Activated CD4-positive, alpha-beta T cell treated with anti-CD3 and anti-CD28 coated beads, Interleukin-2, amount 10 ng/mL, durations not matched to agents 7 days and 5 days (primary cell): Measurements from ENCODE around the gene FOXRED2. TPM values are rescaled to one million over a fixed set of nuclear protein-coding genes. Genes with fewer than 3 reads are reported as not detected.

ENCODE experiments used
- CTCF ChIA-PET: fragments of 350-600 bp; sonication (Branson Sonifier 250); formaldehyde crosslinking; loops from one replicate; lab custom pipeline; 2021; ENCODE audit warnings: antibody characterized with exemption; lab: Charles Lee
- POLR2A ChIA-PET: fragments of 350-600 bp; sonication (Branson Sonifier 250); formaldehyde crosslinking; loops from one replicate; lab custom pipeline; 2021; ENCODE audit warnings: antibody characterized with exemption; lab: Charles Lee
- DNase-seq: peaks from one replicate; pipeline ENCODE4 v3.0.0-alpha.2; 2020
- H3K27ac Mint-ChIP-seq: one replicate; pipeline ENCODE4 v1.8.0; 2021; ENCODE audit warnings: mild to moderate bottlenecking, moderate library complexity, mixed read lengths
- H3K27me3 Mint-ChIP-seq: one replicate; pipeline ENCODE4 v1.8.0; 2021; ENCODE audit warnings: mixed read lengths
- H3K36me3 Mint-ChIP-seq: one replicate; pipeline ENCODE4 v1.8.0; 2021; ENCODE audit warnings: low read depth, mixed read lengths
- H3K4me1 Mint-ChIP-seq: one replicate; pipeline ENCODE4 v1.8.0; 2021; ENCODE audit warnings: mixed read lengths
- H3K4me3 Mint-ChIP-seq: one replicate; pipeline ENCODE4 v1.8.0; 2021; ENCODE audit warnings: mild to moderate bottlenecking, moderate library complexity, mixed read lengths
- H3K9me3 Mint-ChIP-seq: one replicate; pipeline ENCODE4 v1.8.0; 2021; ENCODE audit warnings: mixed read lengths
- total RNA-seq, 2 experiments: library from RNA; stranded (reverse); gene quantifications; one replicate each; pipeline ENCODE4 v1.2.3, GENCODE V29; 2021

FOXRED2 gene
- total RNA-seq, 2 experiments from 2014 or later, result 14.3 to 17.1 TPM

GRCh38 chr22:36512333-36512732 is 5.5 kb upstream of the FOXRED2 start:
- H3K4me1 Mint-ChIP-seq, result peaks cover 11% of the 10 kb centered on the region
- ChIA-PET CTCF (interaction anchor here (1.0 to 1.9 kb wide), 2 partner anchors 13 to 18 kb away, joined by 4 read pairs; no protein-coding TSS in a partner anchor), POLR2A (no interaction called here)
- H3K36me3 Mint-ChIP-seq, result peaks cover 65% of the 10 kb centered on the region
- H3K4me3 Mint-ChIP-seq, result no peak overlapping the region
- no peak for DNase-seq
- no peak overlapping the region for H3K27ac Mint-ChIP-seq
- no peaks in the 10 kb centered on the region for H3K9me3 Mint-ChIP-seq
- H3K27me3 Mint-ChIP-seq, result no peaks in the 10 kb centered on the region

- no peak overlapping the region for H3K4me3 Mint-ChIP-seq
- ChIA-PET CTCF (interaction anchor here (0.6 to 2.0 kb wide), 7 partner anchors 9 to 860 kb away, joined by 3 to 10 read pairs (median 5); partner anchors contain the start of gene IFT27), POLR2A (no interaction called here)
- no peaks in the 10 kb centered on the region for H3K9me3 Mint-ChIP-seq
- H3K4me1 Mint-ChIP-seq, result peaks cover 14% of the 10 kb centered on the region
- peak; percentile 50 for DNase-seq
- H3K27me3 Mint-ChIP-seq, result no peaks in the 10 kb centered on the region
- peaks cover 54% of the 10 kb centered on the region for H3K36me3 Mint-ChIP-seq
- H3K27ac Mint-ChIP-seq, result peak overlapping the region; percentile 22
Measured at GRCh38 chr22:36510966-36511881, 4.4 kb upstream of the FOXRED2 start.

- H3K27ac Mint-ChIP-seq, result peak overlapping the region; percentile 2
- ChIA-PET CTCF (interaction anchor here (0.6 to 2.0 kb wide), 8 partner anchors 10 to 265 kb away, joined by 3 to 10 read pairs (median 5); partner anchors contain the start of gene IFT27), POLR2A (interaction anchor here (0.7 kb wide), 1 partner anchor 8 kb away, joined by 4 read pairs; no protein-coding TSS in a partner anchor)
- H3K27me3 Mint-ChIP-seq, result no peaks in the 10 kb centered on the region
- peaks cover 20% of the 10 kb centered on the region for H3K4me1 Mint-ChIP-seq
- no peak for DNase-seq
- peaks cover 46% of the 10 kb centered on the region for H3K36me3 Mint-ChIP-seq
- no peaks in the 10 kb centered on the region for H3K9me3 Mint-ChIP-seq
- no peak overlapping the region for H3K4me3 Mint-ChIP-seq
Measured at GRCh38 chr22:36510384-36510783, 3.5 kb upstream of the FOXRED2 start.

- Mint-ChIP-seq H3K9me3 (no peaks in the 10 kb centered on the region), H3K27me3 (no peaks in the 10 kb centered on the region), H3K27ac (peak overlapping the region; percentile 31), H3K4me3 (peak overlapping the region; percentile 63), H3K36me3 (peaks cover 23% of the 10 kb centered on the region), H3K4me1 (peaks cover 27% of the 10 kb centered on the region)
- ChIA-PET CTCF (interaction anchor here (0.6 to 1.3 kb wide), 5 partner anchors 13 to 50 kb away, joined by 3 to 4 read pairs (median 3); no protein-coding TSS in a partner anchor), POLR2A (interaction anchor here (0.5 kb wide), 2 partner anchors 28 to 742 kb away, joined by 3 to 5 read pairs; no protein-coding TSS in a partner anchor)
- no peak for DNase-seq
Measured at GRCh38 chr22:36507518-36508010, 724 bp upstream of the FOXRED2 start.

GRCh38 chr22:36505998-36506635 is 723 bp downstream of the FOXRED2 start:
- peaks cover 25% of the 10 kb centered on the region for H3K4me1 Mint-ChIP-seq
- no peaks in the 10 kb centered on the region for H3K27me3 Mint-ChIP-seq
- CTCF ChIA-PET, result interaction anchor here (0.5 to 1.4 kb wide), 3 partner anchors 9 to 24 kb away, joined by 3 to 5 read pairs (median 3); no protein-coding TSS in a partner anchor

GRCh38 chr22:36497910-36498665 is 8.8 kb downstream of the FOXRED2 start:
- no peak for DNase-seq
- POLR2A ChIA-PET, result no interaction called here
- Mint-ChIP-seq H3K4me3 (no peak overlapping the region), H3K4me1 (peaks cover 7% of the 10 kb centered on the region), H3K9me3 (no peaks in the 10 kb centered on the region), H3K27ac (no peak overlapping the region), H3K27me3 (no peaks in the 10 kb centered on the region), H3K36me3 (peaks cover 5% of the 10 kb centered on the region)
- CTCF ChIA-PET, result interaction anchor here (1.0 to 1.7 kb wide), 3 partner anchors 12 to 30 kb away, joined by 3 to 4 read pairs (median 3); partner anchors contain the start of gene EIF3D

More at GRCh38 chr22:36505998-36506635, 723 bp downstream of the FOXRED2 start:
- H3K36me3 Mint-ChIP-seq, result peaks cover 11% of the 10 kb centered on the region
- peak overlapping the region; percentile 68 for H3K4me3 Mint-ChIP-seq
- no peak for DNase-seq
- H3K27ac Mint-ChIP-seq, result peak overlapping the region; percentile 69
- no peaks in the 10 kb centered on the region for H3K9me3 Mint-ChIP-seq
- POLR2A ChIA-PET, result no interaction called here

GRCh38 chr22:36493690-36494110 is 13.1 kb downstream of the FOXRED2 start:
- CTCF ChIA-PET, result interaction anchor here (0.8 to 2.5 kb wide), 8 partner anchors 8 to 200 kb away, joined by 3 to 9 read pairs (median 4); no protein-coding TSS in a partner anchor
- no peak for DNase-seq
- H3K27me3 Mint-ChIP-seq, result no peaks in the 10 kb centered on the region
- POLR2A ChIA-PET, result no interaction called here
- H3K36me3 Mint-ChIP-seq, result peaks cover 19% of the 10 kb centered on the region
- peaks cover 12% of the 10 kb centered on the region for H3K4me1 Mint-ChIP-seq
- H3K27ac Mint-ChIP-seq, result peak overlapping the region; percentile 22
- no peak overlapping the region for H3K4me3 Mint-ChIP-seq
- H3K9me3 Mint-ChIP-seq, result no peaks in the 10 kb centered on the region

- DNase-seq, result no peak
- CTCF ChIA-PET, result interaction anchor here (1.0 to 2.5 kb wide), 3 partner anchors 10 to 107 kb away, joined by 3 to 8 read pairs (median 5); no protein-coding TSS in a partner anchor
- peaks cover 23% of the 10 kb centered on the region for H3K36me3 Mint-ChIP-seq
- H3K4me3 Mint-ChIP-seq, result no peak overlapping the region
- H3K9me3 Mint-ChIP-seq, result peaks cover 5% of the 10 kb centered on the region
- H3K27me3 Mint-ChIP-seq, result no peaks in the 10 kb centered on the region
- POLR2A ChIA-PET, result no interaction called here
- H3K27ac Mint-ChIP-seq, result no peak overlapping the region
- H3K4me1 Mint-ChIP-seq, result peaks cover 12% of the 10 kb centered on the region
Measured at GRCh38 chr22:36492109-36492508, 14.7 kb downstream of the FOXRED2 start.

GRCh38 chr22:36491155-36491554 is 15.7 kb downstream of the FOXRED2 start:
- POLR2A ChIA-PET, result no interaction called here
- CTCF ChIA-PET, result interaction anchor here (0.6 to 1.6 kb wide), 3 partner anchors 9 to 1149 kb away, joined by 3 to 5 read pairs (median 3); no protein-coding TSS in a partner anchor

GRCh38 chr22:36486619-36487384 is 20.0 kb downstream of the FOXRED2 start:
- peaks cover 11% of the 10 kb centered on the region for H3K4me1 Mint-ChIP-seq
- H3K36me3 Mint-ChIP-seq, result peaks cover 21% of the 10 kb centered on the region

More at GRCh38 chr22:36491155-36491554, 15.7 kb downstream of the FOXRED2 start:
- DNase-seq, result no peak
- no peak overlapping the region for H3K27ac Mint-ChIP-seq
- H3K4me1 Mint-ChIP-seq, result peaks cover 15% of the 10 kb centered on the region
- peaks cover 33% of the 10 kb centered on the region for H3K36me3 Mint-ChIP-seq
- no peaks in the 10 kb centered on the region for H3K27me3 Mint-ChIP-seq
- H3K4me3 Mint-ChIP-seq, result no peak overlapping the region
- H3K9me3 Mint-ChIP-seq, result peaks cover 10% of the 10 kb centered on the region

More at GRCh38 chr22:36486619-36487384, 20.0 kb downstream of the FOXRED2 start:
- ChIA-PET POLR2A (no interaction called here), CTCF (interaction anchor here (0.5 to 1.9 kb wide), 23 partner anchors 10 to 526 kb away, joined by 3 to 9 read pairs (median 4); partner anchors contain the start of genes APOL2 and FOXRED2)
- Mint-ChIP-seq H3K9me3 (peaks cover 10% of the 10 kb centered on the region), H3K27me3 (no peaks in the 10 kb centered on the region), H3K4me3 (no peak overlapping the region), H3K27ac (no peak overlapping the region)
- peak; percentile 72 for DNase-seq
